ENCODE measurements around the gene PDZD7.

DNA sequence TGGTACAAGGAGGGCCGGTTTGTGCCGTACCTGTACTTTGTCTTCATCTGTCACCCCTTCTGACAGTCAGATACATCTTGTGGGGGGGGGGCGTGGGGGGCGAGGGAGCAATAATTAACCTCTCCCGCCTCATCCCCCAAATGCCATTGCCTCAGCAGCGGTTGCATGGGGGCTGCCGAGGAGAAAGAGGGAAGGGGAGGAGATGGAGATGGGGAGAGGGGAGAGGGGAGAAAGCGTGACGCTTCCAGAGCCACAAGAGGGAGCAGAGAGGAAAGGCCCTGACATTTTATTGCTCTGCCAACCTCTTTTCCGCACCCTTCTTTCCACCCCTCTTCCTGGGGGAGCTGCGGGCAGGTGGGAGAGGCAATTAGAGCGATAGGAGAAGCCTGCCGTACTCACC lies 42.7 kb upstream of the PDZD7 start:
- TF ChIP-seq YY1 (IDR thresholded peaks at IDR 0.05; ENCODE audit: insufficient read depth, insufficient read length) (no peak), ZNF274 (IDR thresholded peaks at IDR 0.05; ENCODE audit: low read depth, low read length) (no peak), SUZ12 (IDR thresholded peaks at IDR 0.05; ENCODE audit: extremely low read depth, insufficient read depth, insufficient read length) (no peak)
